GM18517 (cell line): ENCODE measurements around the gene MRC1.

ENCODE experiments used
- ATAC-seq: cut with Tn5 transposase; IDR thresholded peaks from one replicate; pipeline ENCODE4 v1.9.1; 2021; ENCODE audit warnings: mild to moderate bottlenecking, moderate library complexity; ENCODE audit not compliant: unreplicated experiment

Gene MRC1

DNA sequence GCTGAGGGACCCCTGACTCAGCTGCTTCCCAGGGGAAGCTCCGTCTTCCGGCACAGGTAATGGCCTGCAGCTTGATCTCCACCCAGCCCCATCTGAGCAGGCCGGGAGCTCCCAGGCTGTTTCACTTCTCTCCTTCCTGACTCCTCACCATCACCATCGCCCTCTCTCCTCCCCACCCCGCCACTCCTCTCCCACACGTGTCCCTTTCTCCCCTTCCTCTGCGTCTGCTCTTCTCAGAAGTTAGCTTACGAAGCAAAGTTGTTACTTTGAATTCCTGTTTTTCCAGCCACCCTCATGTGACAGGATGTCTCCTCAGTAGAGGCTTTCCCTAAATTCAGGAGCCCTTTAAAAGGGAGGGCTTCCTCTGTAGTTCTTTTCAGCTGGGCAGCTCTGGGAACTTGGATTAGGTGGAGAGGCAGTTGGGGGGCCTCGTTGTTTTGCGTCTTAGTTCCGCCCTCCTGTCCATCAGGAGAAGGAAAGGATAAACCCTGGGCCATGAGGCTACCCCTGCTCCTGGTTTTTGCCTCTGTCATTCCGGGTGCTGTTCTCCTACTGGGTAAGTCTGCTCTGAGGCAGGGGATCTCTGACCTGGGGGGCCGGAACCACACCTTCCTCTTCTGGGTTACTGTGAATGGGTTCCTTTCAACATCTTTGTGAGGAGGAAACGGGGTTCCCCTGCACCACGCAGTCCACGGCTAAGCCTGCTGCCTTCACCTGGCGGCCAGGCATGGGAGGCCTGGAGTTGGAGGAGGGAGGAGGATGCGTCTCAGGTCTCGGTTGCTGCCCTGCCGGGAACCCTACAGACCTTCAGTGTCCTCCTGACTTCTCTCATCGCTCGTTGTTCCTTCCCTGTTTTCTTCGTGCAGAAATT lies at the start of gene MRC1:
TSS of gene MRC1 (plus strand) at position 378 of the 871 bp plus-strand sequence. CDS start at position 496, 118 bp downstream.
- ATAC-seq = no peak

DNA sequence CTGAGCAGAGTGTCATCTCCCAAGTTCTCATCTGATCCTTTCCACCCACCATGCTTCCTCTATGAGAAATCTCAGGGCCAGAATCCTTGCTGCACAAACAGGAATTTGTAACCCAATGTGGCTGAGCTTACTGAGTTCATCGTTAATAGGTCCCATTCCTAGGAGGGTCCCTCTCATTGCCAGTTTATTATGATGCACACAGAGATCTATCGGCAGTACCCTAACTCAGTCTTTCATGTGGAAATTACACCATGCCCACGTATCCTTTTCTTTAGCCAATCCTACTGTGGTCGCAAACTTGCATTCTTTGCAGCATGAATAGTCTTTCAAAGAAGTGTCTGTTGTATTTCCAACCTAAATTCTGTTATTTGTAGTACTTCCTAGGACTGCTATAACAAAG lies 45.0 kb upstream of the MRC1 start:
- ATAC-seq = no peak

GRCh38 chr10:17765602-17766001 lies 43.5 kb upstream of the MRC1 start:
- no peak for ATAC-seq

DNA sequence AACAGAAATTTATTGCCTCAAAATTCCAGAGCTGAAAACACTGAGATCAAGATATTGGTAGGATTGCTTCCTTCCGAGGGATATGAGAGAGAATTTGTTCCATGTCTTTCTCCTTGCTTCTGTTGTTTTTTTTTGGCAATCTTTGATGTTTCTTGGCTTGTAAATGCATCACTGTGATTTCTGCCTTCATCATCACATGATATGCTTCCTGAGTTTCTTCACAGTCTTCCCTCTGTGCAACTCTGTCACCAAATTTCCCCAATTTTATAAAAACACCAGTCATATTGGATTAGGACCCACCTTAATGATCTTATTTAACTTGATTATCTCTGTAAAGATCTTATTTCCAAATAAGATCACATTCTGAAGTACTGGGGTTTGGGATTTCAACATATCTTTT lies 42.4 kb upstream of the MRC1 start:
- ATAC-seq = no peak

DNA sequence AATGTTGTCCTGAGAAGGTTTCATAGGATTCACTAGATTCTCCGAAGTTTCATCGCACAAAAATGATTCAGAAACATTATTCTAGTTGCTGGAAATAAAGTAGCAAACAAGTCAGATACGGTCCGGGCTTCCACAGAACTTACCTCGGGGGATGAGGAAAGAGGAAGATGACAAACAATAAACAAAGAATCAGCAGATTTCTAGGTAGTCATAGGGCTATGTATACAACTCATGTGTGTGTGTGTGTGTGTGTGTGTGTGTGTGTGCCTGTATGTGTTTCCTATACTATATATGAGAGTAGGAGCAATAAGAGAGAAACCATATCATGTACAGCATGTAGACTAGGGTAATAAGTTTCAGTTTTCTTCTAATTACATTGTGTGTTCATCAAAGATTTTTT lies 40.7 kb upstream of the MRC1 start:
- no peak for ATAC-seq

DNA sequence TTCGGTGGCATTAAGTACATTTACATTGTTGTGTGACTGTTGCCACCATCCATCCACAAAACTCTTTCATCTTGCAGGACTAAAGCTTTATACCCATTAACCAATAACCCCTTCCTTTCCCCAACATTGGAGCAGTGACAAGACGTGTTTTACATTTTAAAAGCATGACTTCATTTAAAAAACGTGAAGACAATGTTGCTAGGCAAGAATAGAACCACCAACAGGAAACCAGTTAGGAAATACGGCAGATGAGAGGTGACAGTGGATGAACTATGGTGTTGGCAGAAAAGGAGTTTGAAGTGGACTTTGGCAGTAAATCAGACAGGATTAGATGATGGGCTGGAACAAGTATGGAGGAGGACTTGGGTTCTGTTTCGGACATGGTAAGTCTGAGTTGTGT lies 40.2 kb upstream of the MRC1 start:
- no peak for ATAC-seq

DNA sequence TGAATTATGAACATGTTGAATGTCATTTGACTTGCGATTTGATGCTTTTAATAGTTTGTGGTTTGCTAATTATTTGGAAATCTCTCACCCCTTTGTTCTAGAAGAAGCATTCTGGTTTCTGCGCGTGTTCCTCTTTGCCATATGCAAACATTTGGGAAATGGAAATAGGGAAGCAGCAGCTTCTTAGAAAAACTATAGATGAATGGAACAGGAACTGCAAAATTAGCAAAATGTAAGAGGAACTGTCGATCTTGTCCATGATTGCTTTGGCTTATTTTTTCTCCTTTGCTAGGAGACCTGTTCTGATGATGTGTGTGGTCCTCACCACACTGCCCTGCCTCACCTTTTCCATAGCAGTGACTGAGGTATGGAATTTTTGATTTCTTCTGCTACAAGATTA lies 38.1 kb upstream of the MRC1 start:
- ATAC-seq = no peak

- no peak for ATAC-seq
These were observed 29.4 kb upstream of the MRC1 start for GRCh38 chr10:17779784-17780183.

DNA sequence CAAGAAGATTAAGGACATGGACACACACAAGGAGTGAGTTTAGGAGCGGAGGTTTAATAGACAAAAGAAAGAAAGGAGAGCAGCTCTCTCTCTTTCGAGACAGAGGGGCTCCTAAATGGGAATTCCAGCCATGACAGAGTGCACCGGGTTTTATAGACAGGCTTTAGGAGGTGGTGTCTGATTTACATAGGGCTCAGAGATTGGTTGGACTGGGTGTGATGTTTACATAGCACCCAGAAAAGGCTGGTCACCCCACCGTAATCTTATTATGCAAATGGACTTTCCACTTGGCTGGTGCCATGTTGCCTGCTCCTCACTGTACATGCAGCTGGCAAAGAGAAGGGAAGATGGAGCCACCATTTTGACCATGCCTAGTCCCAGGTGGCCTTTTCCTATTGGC lies 28.4 kb upstream of the MRC1 start:
- ATAC-seq = no peak

DNA sequence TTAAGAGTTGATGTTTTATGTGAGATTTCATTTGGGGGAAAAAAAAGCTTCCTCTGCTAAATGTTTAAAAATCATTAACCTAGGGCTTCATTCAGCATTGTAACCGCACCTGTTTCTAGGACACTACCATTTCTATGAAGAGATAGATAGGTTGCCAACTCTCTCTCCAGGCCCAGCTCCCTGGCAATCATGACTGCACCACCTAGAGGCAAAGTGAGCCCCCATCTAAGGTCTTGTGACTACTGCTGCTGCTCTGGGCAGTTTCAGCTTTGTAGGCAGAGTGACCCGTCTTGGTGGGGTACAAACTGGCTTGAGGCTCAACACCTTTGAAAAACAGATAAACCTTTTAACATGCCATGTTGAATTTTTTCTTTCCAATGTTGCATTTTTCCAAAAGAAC lies 27.3 kb upstream of the MRC1 start:
- no peak for ATAC-seq

- ATAC-seq = no peak
These were observed 26.1 kb upstream of the MRC1 start for GRCh38 chr10:17782921-17783665.

GRCh38 chr10:17783751-17784150 lies 25.4 kb upstream of the MRC1 start:
- no peak for ATAC-seq

- ATAC-seq = no peak
These were observed 24.5 kb upstream of the MRC1 start for GRCh38 chr10:17784688-17785087.

- ATAC-seq = no peak
These were observed 23.7 kb upstream of the MRC1 start for GRCh38 chr10:17785276-17785930.

- no peak for ATAC-seq
These were observed 21.8 kb upstream of the MRC1 start for GRCh38 chr10:17787087-17787961.

- no peak for ATAC-seq
These were observed 20.5 kb upstream of the MRC1 start for GRCh38 chr10:17788646-17789045.

- no peak for ATAC-seq
These were observed 19.8 kb upstream of the MRC1 start for GRCh38 chr10:17789396-17789795.

DNA sequence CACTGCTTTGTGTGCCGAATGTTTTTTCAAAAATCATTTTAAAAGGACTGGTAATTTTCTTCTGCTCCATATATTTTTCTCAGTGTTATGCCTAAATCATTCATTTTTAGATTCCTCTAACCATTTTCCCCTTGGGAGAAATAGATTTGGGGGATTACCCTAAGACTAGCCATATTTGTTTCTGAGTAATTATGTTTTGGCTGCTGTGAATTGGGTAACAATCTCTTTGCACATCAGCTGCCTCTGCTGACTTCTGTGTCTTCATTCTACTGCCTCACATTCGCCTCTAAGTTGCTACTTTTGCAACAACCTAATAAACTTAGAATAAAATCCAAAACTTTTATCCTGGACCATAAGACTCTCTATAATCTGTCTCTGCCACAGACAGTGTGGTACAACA lies 18.5 kb upstream of the MRC1 start:
- ATAC-seq = no peak

DNA sequence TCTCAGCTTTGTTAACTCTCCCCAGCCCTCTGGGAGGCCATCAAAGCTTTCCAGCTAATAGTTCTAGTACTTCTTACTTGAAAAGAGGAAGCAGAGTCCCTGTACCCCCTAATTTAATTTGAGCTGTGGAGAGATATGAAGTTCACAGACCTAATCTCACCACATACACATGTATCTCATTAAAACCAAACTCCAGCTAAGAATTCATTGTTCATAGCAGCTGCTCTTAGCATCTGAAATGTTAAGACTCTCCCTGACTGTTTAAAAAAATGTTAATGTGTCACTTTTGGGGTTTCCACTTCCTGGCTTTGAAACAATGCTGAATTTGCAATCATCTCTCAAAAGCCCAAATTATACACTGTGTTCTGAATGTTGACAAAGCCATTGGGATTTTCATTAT lies 16.2 kb upstream of the MRC1 start:
- no peak for ATAC-seq

GRCh38 chr10:17793823-17794644 lies 15.1 kb upstream of the MRC1 start:
- ATAC-seq = no peak
